WTC11 (cell line): Measurements from ENCODE around the gene MN1. TPM values are rescaled to one million over a fixed set of nuclear protein-coding genes. Genes with fewer than 3 reads are reported as not detected.

Experiments used
- ATAC-seq: fragments of 200-7000 bp; cut with Tn5 transposase; 2 replicates; pipeline ENCODE4 v1.10.0; 2021; ENCODE audit warnings: mild to moderate bottlenecking, moderate library complexity
- CTCF ChIA-PET: fragments of 300-600 bp; sonication (Branson Sonifier 250); formaldehyde crosslinking; loops from one replicate; lab custom pipeline; 2021; ENCODE audit warnings: antibody characterized with exemption; lab: Charles Lee
- POLR2A ChIA-PET: fragments of 350-600 bp; sonication (Branson Sonifier 250); formaldehyde crosslinking; loops from one replicate; lab custom pipeline; 2021; ENCODE audit warnings: antibody characterized with exemption; lab: Charles Lee
- DNase-seq: peaks from one replicate; pipeline ENCODE4 v3.0.0; 2021; ENCODE audit warnings: low spot score
- H3K27ac Mint-ChIP-seq: 2 replicates; pipeline ENCODE4 v1.8.0; 2021; ENCODE audit warnings: mixed read lengths
- H3K27me3 Mint-ChIP-seq: 2 replicates; pipeline ENCODE4 v1.8.0; 2021; ENCODE audit warnings: low read depth, mild to moderate bottlenecking, moderate library complexity, mixed read lengths
- H3K36me3 Mint-ChIP-seq: 2 replicates; pipeline ENCODE4 v1.8.0; 2021; ENCODE audit warnings: mixed read lengths
- H3K4me1 Mint-ChIP-seq: 2 replicates; pipeline ENCODE4 v1.8.0; 2022; ENCODE audit warnings: mixed read lengths
- H3K4me3 Mint-ChIP-seq: 2 replicates; pipeline ENCODE4 v1.8.0; 2021; ENCODE audit warnings: mild to moderate bottlenecking, moderate library complexity, mixed read lengths
- H3K9me3 Mint-ChIP-seq: 2 replicates; pipeline ENCODE4 v1.8.0; 2021; ENCODE audit warnings: mixed read lengths
- CREB1 ChIP-seq: sonication (generic); formaldehyde crosslinking; IDR thresholded peaks from 2 replicates; pipeline ENCODE4 v1.8.0; 2023; ENCODE audit warnings: mild to moderate bottlenecking, missing genetic modification reagents
- CTCF ChIP-seq: fragments of 200-600 bp; IDR thresholded peaks from 2 replicates; pipeline ENCODE4 v1.8.0; 2022; ENCODE audit warnings: antibody characterized with exemption
- EMX1 ChIP-seq: fragments of 250-450 bp; sonication (Bioruptor Pico); IDR thresholded peaks from 2 replicates; pipeline ENCODE4 v1.8.0; 2021; ENCODE audit warnings: mild to moderate bottlenecking
- GTF2I ChIP-seq: fragments of 250-450 bp; sonication (Bioruptor Pico); conservative IDR thresholded peaks from 2 replicates; pipeline ENCODE4 v1.4.0; 2021; ENCODE audit warnings: mild to moderate bottlenecking
- IRF1 ChIP-seq: sonication (generic); formaldehyde crosslinking; IDR thresholded peaks from 2 replicates; pipeline ENCODE4 v1.8.0; 2023; ENCODE audit warnings: missing genetic modification reagents
- JUN ChIP-seq: sonication (generic); formaldehyde crosslinking; IDR thresholded peaks from 2 replicates; pipeline ENCODE4 v1.8.0; 2023; ENCODE audit warnings: mild to moderate bottlenecking, missing genetic modification reagents
- MLX ChIP-seq: sonication (generic); formaldehyde crosslinking; IDR thresholded peaks from 2 replicates; pipeline ENCODE4 v1.8.1; 2023; ENCODE audit warnings: mild to moderate bottlenecking, missing genetic modification reagents, moderate library complexity
- MYBL2 ChIP-seq: sonication (generic); formaldehyde crosslinking; IDR thresholded peaks from 2 replicates; pipeline ENCODE4 v1.8.1; 2023; ENCODE audit warnings: mild to moderate bottlenecking, moderate library complexity, missing genetic modification reagents
- PRDM15 ChIP-seq: sonication (generic); formaldehyde crosslinking; IDR thresholded peaks from 2 replicates; pipeline ENCODE4 v1.8.0; 2022; ENCODE audit warnings: missing genetic modification reagents
- RORB ChIP-seq: fragments of 250-450 bp; sonication (Bioruptor Pico); IDR thresholded peaks from 2 replicates; pipeline ENCODE4 v1.9.0; 2021; ENCODE audit warnings: mild to moderate bottlenecking
- TP53 ChIP-seq: sonication (generic); formaldehyde crosslinking; IDR thresholded peaks from 2 replicates; pipeline ENCODE4 v1.8.1; 2023; ENCODE audit warnings: mild to moderate bottlenecking, missing genetic modification reagents
- ZBTB21 ChIP-seq: sonication (generic); formaldehyde crosslinking; IDR thresholded peaks from 2 replicates; pipeline ENCODE4 v1.8.1; 2023; ENCODE audit warnings: mild to moderate bottlenecking, missing genetic modification reagents, borderline replicate concordance
- ZMAT4 ChIP-seq: fragments of 250-450 bp; sonication (Bioruptor Pico); IDR thresholded peaks from 2 replicates; pipeline ENCODE4 v1.9.0; 2021; ENCODE audit warnings: mild to moderate bottlenecking
- ZNF138 ChIP-seq: sonication (generic); formaldehyde crosslinking; conservative IDR thresholded peaks from 2 replicates; pipeline ENCODE4 v1.8.1; 2022; ENCODE audit warnings: mild to moderate bottlenecking, moderate library complexity, missing genetic modification reagents
- ZNF281 ChIP-seq: sonication (generic); formaldehyde crosslinking; IDR thresholded peaks from 2 replicates; pipeline ENCODE4 v1.8.0; 2023; ENCODE audit warnings: mild to moderate bottlenecking, missing genetic modification reagents
- ZNF416 ChIP-seq: fragments of 250-450 bp; sonication (Bioruptor Pico); IDR thresholded peaks from 2 replicates; pipeline ENCODE4 v1.9.0; 2021; ENCODE audit warnings: mild to moderate bottlenecking, inconsistent platforms
- total RNA-seq: library from RNA; stranded (reverse); gene quantifications from 3 replicates; pipeline ENCODE4 v1.2.3, GENCODE V29; 2021

MN1 gene
- total RNA-seq, 1 experiment from 2014 or later: 21.3 TPM

- TF ChIP-seq ZNF281: no peak
- TF ChIP-seq TP53: no peak
These were observed 11.0 kb downstream of the MN1 start (continued) for GRCh38 chr22:27790376-27791158.

GRCh38 chr22:27788500-27789288, 12.9 kb downstream of the MN1 start:
- TF ChIP-seq RORB (CRISPR knock-in tag) (no peak), MLX (no peak)
- Mint-ChIP-seq H3K9me3 (no peaks in the 10 kb centered on the region), H3K36me3 (no peaks in the 10 kb centered on the region), H3K4me1 (peaks cover 75% of the 10 kb centered on the region), H3K27ac (peak overlapping the region; percentile 25; the same call in 1 of the 2 replicates), H3K27me3 (peaks cover 43% of the 10 kb centered on the region), H3K4me3 (no peak overlapping the region)
- DNase-seq: no peak
- ChIA-PET CTCF (interaction anchor here (1.6 kb wide), 1 partner anchor 107 kb away, joined by 3 read pairs; no protein-coding TSS in a partner anchor), POLR2A (no interaction called here)
- no peak for ATAC-seq

GRCh38 chr22:27786965-27787364, 14.6 kb downstream of the MN1 start:
- Mint-ChIP-seq H3K27me3 (peaks cover 32% of the 10 kb centered on the region), H3K36me3 (no peaks in the 10 kb centered on the region), H3K4me3 (no peak overlapping the region), H3K4me1 (peaks cover 64% of the 10 kb centered on the region), H3K27ac (no peak overlapping the region), H3K9me3 (no peaks in the 10 kb centered on the region)
- TF ChIP-seq CTCF (no peak), ZMAT4 (CRISPR knock-in tag) (no peak), ZNF416 (CRISPR knock-in tag) (no peak), ZBTB21 (CRISPR knock-in tag) (no peak), GTF2I (no peak), CREB1 (no peak), EMX1 (CRISPR knock-in tag) (no peak)
- CTCF ChIA-PET: interaction anchor here (1.6 kb wide), 1 partner anchor 105 kb away, joined by 3 read pairs; no protein-coding TSS in a partner anchor
- POLR2A ChIA-PET: no interaction called here
- no peak for DNase-seq
- no peak for ATAC-seq

- ChIA-PET POLR2A (no interaction called here), CTCF (no interaction called here)
- no peak overlapping the region for H3K4me3 Mint-ChIP-seq
- no peak for DNase-seq
- H3K9me3 Mint-ChIP-seq: no peaks in the 10 kb centered on the region
- no peak overlapping the region for H3K27ac Mint-ChIP-seq
- H3K4me1 Mint-ChIP-seq: peaks cover 60% of the 10 kb centered on the region
- H3K27me3 Mint-ChIP-seq: peaks cover 28% of the 10 kb centered on the region
- no peak for ATAC-seq
- no peak for TF ChIP-seq PRDM15
- TF ChIP-seq ZNF138: no peak
- no peak for TF ChIP-seq MYBL2 (CRISPR knock-in tag)
- no peak for TF ChIP-seq JUN
- no peak for TF ChIP-seq IRF1 (CRISPR knock-in tag)
- TF ChIP-seq, all 79 proteins: peak for 0
- H3K36me3 Mint-ChIP-seq: peaks cover 2% of the 10 kb centered on the region
These were observed 15.1 kb downstream of the MN1 start for GRCh38 chr22:27786291-27786932.
